Measurements from ENCODE around the gene KLHL29.

DNA sequence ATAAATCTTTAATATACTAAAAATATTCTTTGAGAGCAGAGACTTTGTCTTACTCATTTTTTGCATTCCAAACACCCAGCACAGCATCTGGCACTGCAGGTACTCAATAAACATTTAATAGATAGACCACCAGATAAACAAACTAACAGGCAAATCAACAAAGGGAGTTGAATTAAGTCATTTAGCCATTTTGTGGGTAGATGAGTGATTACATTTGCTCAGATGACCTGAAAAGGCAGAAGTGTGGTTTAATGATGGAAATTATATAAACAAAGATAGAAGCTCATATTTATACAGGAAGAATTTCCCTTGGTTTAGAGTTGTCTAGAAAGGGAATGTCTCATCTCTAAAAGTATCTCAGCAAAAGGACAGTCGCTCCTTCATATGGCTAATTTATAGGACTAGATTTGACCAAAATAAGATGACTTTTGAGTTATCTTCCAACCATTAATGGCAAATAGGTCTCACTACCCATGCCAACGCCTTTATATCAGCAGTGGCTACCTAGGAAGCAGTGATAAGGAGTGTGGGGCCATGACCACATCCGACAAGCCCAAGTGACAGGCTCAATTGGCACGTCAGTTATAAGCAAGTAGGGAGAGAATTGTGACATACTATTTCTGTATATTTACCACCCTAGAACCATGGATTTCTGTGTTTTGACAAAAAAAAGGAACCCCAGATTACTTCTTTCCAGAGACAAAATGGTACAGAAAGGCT is 368.5 kb downstream of the KLHL29 start:
- TF ChIP-seq CTCF (IDR thresholded peaks at IDR 0.05; ENCODE audit: low read length) (no peak), EZH2phosphoT487 (IDR thresholded peaks at IDR 0.05; ENCODE audit: low read length) (no peak)
